HG02763 (cell line): ENCODE measurements around the gene LILRB3.

ENCODE experiments used
- ATAC-seq: cut with Tn5 transposase; IDR thresholded peaks from one replicate; pipeline ENCODE4 v1.9.1; 2021; ENCODE audit warnings: mild to moderate bottlenecking, moderate library complexity; ENCODE audit not compliant: unreplicated experiment

LILRB3 gene

GRCh38 chr19:54169149-54169740 lies 53.6 kb downstream of the LILRB3 start:
- ATAC-seq = no peak

DNA sequence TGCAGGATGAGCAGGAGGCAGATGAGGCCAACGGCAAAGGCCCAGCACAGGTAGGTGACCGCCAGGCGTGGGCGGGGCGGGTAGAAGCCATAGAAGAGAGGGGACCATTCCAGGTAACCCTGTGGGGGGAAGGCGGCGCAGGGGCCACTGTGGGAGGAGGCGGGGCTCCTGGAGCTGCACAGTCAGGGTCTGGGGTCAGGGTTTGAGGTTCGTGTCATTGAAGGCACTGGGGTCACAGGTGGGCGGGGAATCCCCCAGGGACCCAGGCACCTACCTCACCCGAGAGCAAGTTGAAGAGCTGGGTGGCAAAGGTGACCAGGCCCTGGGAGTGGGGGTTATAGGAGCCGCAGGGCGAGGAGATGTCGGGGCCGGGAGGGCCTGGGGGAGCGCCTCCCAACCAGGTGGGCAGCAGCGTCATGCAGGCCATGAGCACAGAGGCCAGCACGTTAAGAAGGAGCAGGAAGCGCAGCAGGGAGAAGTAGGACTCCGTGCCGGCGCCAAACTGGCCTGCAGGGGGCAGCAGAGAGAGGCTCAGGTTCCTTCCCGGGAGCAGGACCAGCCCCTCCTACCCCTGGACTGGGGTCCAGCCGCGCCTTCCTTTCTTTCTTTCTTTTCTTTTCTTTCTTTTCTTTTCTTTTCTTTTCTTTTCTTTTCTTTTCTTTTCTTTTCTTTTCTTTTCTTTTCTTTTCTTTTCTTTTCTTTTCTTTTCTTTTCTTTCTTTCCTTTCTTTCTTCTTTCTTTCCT lies 54.5 kb downstream of the LILRB3 start:
- ATAC-seq = no peak
